Tibial artery (tissue), 4 donors: ENCODE results near the gene SF3A2.

Experiments
- DNase-seq, 2 donors: peaks; one replicate each; pipeline ENCODE4 v3.0.0-alpha.2; 2019
- H3K27ac ChIP-seq, 2 donors: fragments of 200-600 bp; sonication (generic) in 1 of 2; 1 replicate in 1 of 2; 2 replicates in 1 of 2; pipeline ENCODE4 v1.5.1; 2018 to 2019; ENCODE audit warnings: mild to moderate bottlenecking in 1 of 2
- H3K27me3 ChIP-seq, 2 donors: fragments of 200-600 bp; sonication (generic) in 1 of 2; one replicate each; pipeline versions ENCODE4 v1.5.1 to v1.6.0; 2016 to 2019
- H3K36me3 ChIP-seq, 3 donors: fragments of 200-600 bp; sonication (generic) in 2 of 3; one replicate each; pipeline ENCODE4 v1.5.1; 2016 to 2019; ENCODE audit warnings: mild to moderate bottlenecking in 2 of 3
- H3K4me1 ChIP-seq, 4 donors: fragments of 200-600 bp; sonication (generic) in 2 of 4; 1 replicate in 3 of 4; 2 replicates in 1 of 4; pipeline ENCODE4 v1.5.1; 2016 to 2019
- H3K4me3 ChIP-seq, 2 donors: fragments of 200-600 bp; sonication (generic) in 1 of 2; 1 replicate in 1 of 2; 2 replicates in 1 of 2; pipeline ENCODE4 v1.5.1; 2018 to 2019; ENCODE audit warnings: mild to moderate bottlenecking in 2 of 2
- H3K9me3 ChIP-seq, 3 donors: fragments of 200-600 bp; sonication (generic) in 1 of 3; one replicate each; pipeline ENCODE4 v1.5.1; 2016 to 2019
- CTCF ChIP-seq, 2 experiments: fragments of 200-600 bp in 1 of 2; fragments of 450-650 bp in 1 of 2; IDR thresholded peaks; one replicate each; pipeline ENCODE4 v1.5.1; 2017 to 2019; ENCODE audit warnings: antibody characterized with exemption in 2 of 2, mild to moderate bottlenecking in 1 of 2, moderate library complexity in 1 of 2
- intact Hi-C: fragments of 100-400 bp; cut with DNase I; formaldehyde crosslinking; loops from one replicate; pipeline ENCODE4 v1.15.0; 2023; ENCODE audit warnings: low total_unique reads

SF3A2 gene

GRCh38 chr19:2248136-2249009 lies 11.7 kb downstream of the SF3A2 start:
- Histone ChIP-seq H3K4me1 (peaks cover 0 to 40% (median 35%) of the 10 kb centered on the region in 4 donors), H3K36me3 (peaks cover 49 to 58% (median 56%) of the 10 kb centered on the region in 3 donors), H3K27ac (no peak overlapping the region), H3K9me3 (no peaks in the 10 kb centered on the region), H3K4me3 (no peak overlapping the region), H3K27me3 (peaks cover 0 to 73% of the 10 kb centered on the region in 2 donors)
- TF ChIP-seq CTCF (IDR thresholded peaks at IDR 0.05) = no peak
- DNase-seq = no peak
- intact Hi-C loops = no loop called here

GRCh38 chr19:2249010-2249866 lies 12.6 kb downstream of the SF3A2 start, which contains the start of gene AMH:
Gene AMH (plus strand): TSS chr19:2249323. CDS start chr19:2249333, 10 bp downstream.
- Histone ChIP-seq H3K27me3 (peaks cover 3 to 81% of the 10 kb centered on the region in 2 donors), H3K4me1 (peaks cover 0 to 44% (median 38%) of the 10 kb centered on the region in 4 donors), H3K4me3 (no peak within 1 kb of the TSS), H3K36me3 (peaks cover 40 to 49% (median 47%) of the 10 kb centered on the region in 3 donors), H3K27ac (no peak within 1 kb of the TSS), H3K9me3 (no peaks in the 10 kb centered on the region)
- TF ChIP-seq CTCF (IDR thresholded peaks at IDR 0.05) = no peak
- intact Hi-C loops = no loop called here
- no peak for DNase-seq

GRCh38 chr19:2249880-2250765 lies 13.5 kb downstream of the SF3A2 start:
- H3K27me3 ChIP-seq = peaks cover 3 to 79% of the 10 kb centered on the region in 2 donors
- intact Hi-C loops = loop anchor here (2.0 kb wide), 1 partner anchor 25 kb away; no protein-coding TSS in a partner anchor

DNA sequence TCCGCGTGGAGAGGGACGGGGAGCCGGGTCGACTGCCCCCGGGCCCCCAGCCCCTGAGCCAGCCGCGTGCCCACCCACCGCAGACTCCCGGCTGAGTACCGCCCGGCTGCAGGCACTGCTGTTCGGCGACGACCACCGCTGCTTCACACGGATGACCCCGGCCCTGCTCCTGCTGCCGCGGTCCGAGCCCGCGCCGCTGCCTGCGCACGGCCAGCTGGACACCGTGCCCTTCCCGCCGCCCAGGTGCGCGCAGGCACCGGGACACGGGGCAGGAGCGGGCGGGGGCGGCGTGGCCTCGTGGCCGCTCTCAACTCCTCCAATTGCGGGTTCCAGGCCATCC lies 14.1 kb downstream of the SF3A2 start:
- no peaks in the 10 kb centered on the region for H3K9me3 ChIP-seq
- H3K27me3 ChIP-seq = peaks cover 3 to 73% of the 10 kb centered on the region in 2 donors
- H3K36me3 ChIP-seq = peaks cover 25 to 34% (median 32%) of the 10 kb centered on the region in 3 donors
- intact Hi-C loops = loop anchor here (2.0 kb wide), 1 partner anchor 26 kb away; no protein-coding TSS in a partner anchor
- no peak for TF ChIP-seq CTCF (IDR thresholded peaks at IDR 0.05)
- H3K4me3 ChIP-seq = no peak overlapping the region
- peaks cover 0 to 44% (median 38%) of the 10 kb centered on the region in 4 donors for H3K4me1 ChIP-seq
- H3K27ac ChIP-seq = no peak overlapping the region
- no peak for DNase-seq

More at GRCh38 chr19:2249880-2250765, 13.5 kb downstream of the SF3A2 start:
- no peak overlapping the region for H3K27ac ChIP-seq
- H3K4me1 ChIP-seq = peaks cover 0 to 44% (median 38%) of the 10 kb centered on the region in 4 donors
- no peak for TF ChIP-seq CTCF (IDR thresholded peaks at IDR 0.05)
- no peak for DNase-seq
- no peaks in the 10 kb centered on the region for H3K9me3 ChIP-seq
- no peak overlapping the region for H3K4me3 ChIP-seq
- peaks cover 31 to 40% (median 39%) of the 10 kb centered on the region in 3 donors for H3K36me3 ChIP-seq
